PC-3 (cell line): ENCODE results near the gene VNN1.
"Not testable (repeated sequence)": the region's sequence is repeated elsewhere in the genome, so short reads cannot be mapped to it uniquely, and the experiment has no call there.

ENCODE experiments used
- EZH2 ChIP-seq: fragments of 300-600 bp; sonication (generic); IDR thresholded peaks from one replicate; pipeline ENCODE4 v1.6.1; 2017; ENCODE audit warnings: antibody characterized with exemption, mild to moderate bottlenecking, low read length; ENCODE audit not compliant: unreplicated experiment
- TF ChIP-seq, protein P1 (sequence below): fragments of 300-600 bp; sonication (generic); conservative IDR thresholded peaks from 2 replicates; pipeline ENCODE4 v1.5.1; 2017; ENCODE audit warnings: antibody characterized with exemption, low read depth, mild to moderate bottlenecking, low read length

DNA sequence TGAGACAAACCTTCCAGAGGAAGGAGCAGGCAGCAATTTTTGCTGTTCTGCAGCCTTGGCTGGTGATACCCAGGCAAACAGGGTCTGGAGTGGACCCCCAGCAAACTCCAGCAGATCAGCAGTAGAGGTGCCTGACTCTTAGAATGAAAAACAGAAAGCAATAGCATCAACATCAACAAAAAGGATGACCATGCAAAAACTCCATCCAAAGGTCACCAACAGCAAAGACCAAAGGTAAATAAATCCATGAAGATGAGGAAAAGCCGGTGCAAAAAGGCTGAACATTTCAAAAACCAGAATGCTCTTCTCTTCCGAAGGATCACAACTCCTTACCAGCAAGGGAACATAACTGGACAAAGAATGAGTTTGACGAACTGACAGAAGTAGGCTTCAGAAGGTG, 77.9 kb downstream of the VNN1 start:
- TF ChIP-seq, protein P1, sequence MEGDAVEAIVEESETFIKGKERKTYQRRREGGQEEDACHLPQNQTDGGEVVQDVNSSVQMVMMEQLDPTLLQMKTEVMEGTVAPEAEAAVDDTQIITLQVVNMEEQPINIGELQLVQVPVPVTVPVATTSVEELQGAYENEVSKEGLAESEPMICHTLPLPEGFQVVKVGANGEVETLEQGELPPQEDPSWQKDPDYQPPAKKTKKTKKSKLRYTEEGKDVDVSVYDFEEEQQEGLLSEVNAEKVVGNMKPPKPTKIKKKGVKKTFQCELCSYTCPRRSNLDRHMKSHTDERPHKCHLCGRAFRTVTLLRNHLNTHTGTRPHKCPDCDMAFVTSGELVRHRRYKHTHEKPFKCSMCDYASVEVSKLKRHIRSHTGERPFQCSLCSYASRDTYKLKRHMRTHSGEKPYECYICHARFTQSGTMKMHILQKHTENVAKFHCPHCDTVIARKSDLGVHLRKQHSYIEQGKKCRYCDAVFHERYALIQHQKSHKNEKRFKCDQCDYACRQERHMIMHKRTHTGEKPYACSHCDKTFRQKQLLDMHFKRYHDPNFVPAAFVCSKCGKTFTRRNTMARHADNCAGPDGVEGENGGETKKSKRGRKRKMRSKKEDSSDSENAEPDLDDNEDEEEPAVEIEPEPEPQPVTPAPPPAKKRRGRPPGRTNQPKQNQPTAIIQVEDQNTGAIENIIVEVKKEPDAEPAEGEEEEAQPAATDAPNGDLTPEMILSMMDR: not testable (repeated sequence)
- not testable (repeated sequence) for TF ChIP-seq EZH2
